ENCODE results near the gene DENND2A. TPM values are rescaled to one million over a fixed set of nuclear protein-coding genes. Genes with fewer than 3 reads are reported as not detected.

The DENND2A gene
- total and polyA plus RNA-seq, 2 donors (not counting 1 experiment from before 2014, with no cell fraction given): 30.6 to 39.0 TPM

GRCh38 chr7:140661124-140661523, 20.5 kb upstream of the DENND2A start:
- H2AFZ ChIP-seq (ENCODE audit: low read length): no peak overlapping the region
- no peaks in the 10 kb centered on the region for H4K20me1 ChIP-seq (ENCODE audit: control insufficient read depth, extremely low read depth, insufficient read depth, low read length)
- no peak overlapping the region for H3K27ac ChIP-seq (ENCODE audit: insufficient read depth, low read length)
- no peaks in the 10 kb centered on the region for H3K79me2 ChIP-seq (ENCODE audit: control insufficient read depth, insufficient read depth, low read length)
- TF ChIP-seq EZH2 (IDR thresholded peaks at IDR 0.05; ENCODE audit: low read length, missing control alignments): no peak
- peak in 1 of 2 donors; percentile 36 for TF ChIP-seq CTCF (conservative IDR thresholded peaks at IDR 0.05 in 1 of 2, IDR thresholded peaks at IDR 0.05 in 1 of 2; ENCODE audit: low read depth in 1 of 2, low read length in 2 of 2)
- no peaks in the 10 kb centered on the region for H3K9me3 ChIP-seq (ENCODE audit: control insufficient read depth, insufficient read depth, low read depth, low read length)
- no peak overlapping the region for H3K4me3 ChIP-seq (replicated peaks in 1 of 4; ENCODE audit: control extremely low read depth in 1 of 4, insufficient read depth in 1 of 4, low read depth in 3 of 4, low read length in 4 of 4)
- DNase-seq (ENCODE audit: low read depth in 2 of 2): peak in 1 of 2 donors; percentile 51
- H3K9ac ChIP-seq (ENCODE audit: insufficient read depth, low read length): no peak overlapping the region
- no peak overlapping the region for H3K4me2 ChIP-seq (ENCODE audit: extremely low read depth, insufficient read depth, low read length)
- H3K4me1 ChIP-seq (ENCODE audit: control insufficient read depth, extremely low read depth, insufficient read depth, low read length): peaks cover 3% of the 10 kb centered on the region
- H3K27me3 ChIP-seq (ENCODE audit: control insufficient read depth, insufficient read depth, low read length): no peaks in the 10 kb centered on the region
- no peaks in the 10 kb centered on the region for H3K36me3 ChIP-seq (ENCODE audit: control insufficient read depth, insufficient read depth, low read length)

- Histone ChIP-seq H3K27me3 (ENCODE audit: control insufficient read depth, insufficient read depth, low read length) (no peaks in the 10 kb centered on the region), H2AFZ (ENCODE audit: low read length) (no peak overlapping the region), H3K4me3 (replicated peaks in 1 of 4; ENCODE audit: control extremely low read depth in 1 of 4, insufficient read depth in 1 of 4, low read depth in 3 of 4, low read length in 4 of 4) (no peak overlapping the region), H3K4me2 (ENCODE audit: extremely low read depth, insufficient read depth, low read length) (no peak overlapping the region), H3K9me3 (ENCODE audit: control insufficient read depth, insufficient read depth, low read depth, low read length) (no peaks in the 10 kb centered on the region), H3K9ac (ENCODE audit: insufficient read depth, low read length) (no peak overlapping the region), H4K20me1 (ENCODE audit: control insufficient read depth, extremely low read depth, insufficient read depth, low read length) (no peaks in the 10 kb centered on the region), H3K36me3 (ENCODE audit: control insufficient read depth, insufficient read depth, low read length) (no peaks in the 10 kb centered on the region), H3K27ac (ENCODE audit: insufficient read depth, low read length) (no peak overlapping the region), H3K79me2 (ENCODE audit: control insufficient read depth, insufficient read depth, low read length) (no peaks in the 10 kb centered on the region), H3K4me1 (ENCODE audit: control insufficient read depth, extremely low read depth, insufficient read depth, low read length) (peaks cover 3% of the 10 kb centered on the region)
- TF ChIP-seq CTCF (conservative IDR thresholded peaks at IDR 0.05 in 1 of 2, IDR thresholded peaks at IDR 0.05 in 1 of 2; ENCODE audit: low read depth in 1 of 2, low read length in 2 of 2) (no peak), EZH2 (IDR thresholded peaks at IDR 0.05; ENCODE audit: low read length, missing control alignments) (no peak)
- peak in 1 of 2 donors; percentile 33 for DNase-seq (ENCODE audit: low read depth in 2 of 2)
Measured at GRCh38 chr7:140659856-140660255, 19.2 kb upstream of the DENND2A start.

GRCh38 chr7:140657891-140658290, 17.3 kb upstream of the DENND2A start:
- no peak overlapping the region for H3K4me2 ChIP-seq (ENCODE audit: extremely low read depth, insufficient read depth, low read length)
- TF ChIP-seq CTCF (conservative IDR thresholded peaks at IDR 0.05 in 1 of 2, IDR thresholded peaks at IDR 0.05 in 1 of 2; ENCODE audit: low read depth in 1 of 2, low read length in 2 of 2) (no peak), EZH2 (IDR thresholded peaks at IDR 0.05; ENCODE audit: low read length, missing control alignments) (no peak)
- no peaks in the 10 kb centered on the region for H4K20me1 ChIP-seq (ENCODE audit: control insufficient read depth, extremely low read depth, insufficient read depth, low read length)
- no peak for DNase-seq (ENCODE audit: low read depth in 2 of 2)
- no peak overlapping the region for H3K9ac ChIP-seq (ENCODE audit: insufficient read depth, low read length)
- H2AFZ ChIP-seq (ENCODE audit: low read length): no peak overlapping the region
- H3K36me3 ChIP-seq (ENCODE audit: control insufficient read depth, insufficient read depth, low read length): no peaks in the 10 kb centered on the region
- H3K9me3 ChIP-seq (ENCODE audit: control insufficient read depth, insufficient read depth, low read depth, low read length): no peaks in the 10 kb centered on the region
- H3K27ac ChIP-seq (ENCODE audit: insufficient read depth, low read length): no peak overlapping the region
- H3K27me3 ChIP-seq (ENCODE audit: control insufficient read depth, insufficient read depth, low read length): no peaks in the 10 kb centered on the region
- peaks cover 3% of the 10 kb centered on the region for H3K4me1 ChIP-seq (ENCODE audit: control insufficient read depth, extremely low read depth, insufficient read depth, low read length)
- no peaks in the 10 kb centered on the region for H3K79me2 ChIP-seq (ENCODE audit: control insufficient read depth, insufficient read depth, low read length)
- no peak overlapping the region for H3K4me3 ChIP-seq (replicated peaks in 1 of 4; ENCODE audit: control extremely low read depth in 1 of 4, insufficient read depth in 1 of 4, low read depth in 3 of 4, low read length in 4 of 4)

Data from fibroblast of lung (primary cell).